LNCAP (cell line): ENCODE data around the gene UHRF2.

Source experiments
- CTCF ChIP-seq: fragments of 450-650 bp; IDR thresholded peaks from 2 replicates; pipeline ENCODE4 v1.5.1; 2017; ENCODE audit warnings: mild to moderate bottlenecking

The UHRF2 gene

GRCh38 chr9:6412487-6413364 lies at the start of gene UHRF2:
Gene UHRF2, plus strand, starts transcription at chr9:6413199. Its CDS starts 292 bp downstream, at chr9:6413491.
- no peak for TF ChIP-seq CTCF

GRCh38 chr9:6367128-6367890 lies 45.7 kb upstream of the UHRF2 start:
- no peak for TF ChIP-seq CTCF

GRCh38 chr9:6368831-6369230 lies 44.2 kb upstream of the UHRF2 start:
- no peak for TF ChIP-seq CTCF

- TF ChIP-seq CTCF: no peak
Observed at GRCh38 chr9:6382681-6383080, 30.3 kb upstream of the UHRF2 start.

- TF ChIP-seq CTCF: no peak
Observed at GRCh38 chr9:6383551-6384225, 29.3 kb upstream of the UHRF2 start.

- TF ChIP-seq CTCF: no peak
Observed at GRCh38 chr9:6384732-6385131, 28.3 kb upstream of the UHRF2 start.

- TF ChIP-seq CTCF: no peak
Observed at GRCh38 chr9:6399071-6399470, 13.9 kb upstream of the UHRF2 start.
